NCI-H82 treated with DMSO at 0.1 percent for 48 hours (cell line): Measurements from ENCODE around the gene COL4A1.

ENCODE experiments used
- DNase-seq: peaks from one replicate; lab custom pipeline; 2025; ENCODE audit not compliant: unreplicated experiment; lab: John Stamatoyannopoulos, UW

COL4A1 gene

DNA sequence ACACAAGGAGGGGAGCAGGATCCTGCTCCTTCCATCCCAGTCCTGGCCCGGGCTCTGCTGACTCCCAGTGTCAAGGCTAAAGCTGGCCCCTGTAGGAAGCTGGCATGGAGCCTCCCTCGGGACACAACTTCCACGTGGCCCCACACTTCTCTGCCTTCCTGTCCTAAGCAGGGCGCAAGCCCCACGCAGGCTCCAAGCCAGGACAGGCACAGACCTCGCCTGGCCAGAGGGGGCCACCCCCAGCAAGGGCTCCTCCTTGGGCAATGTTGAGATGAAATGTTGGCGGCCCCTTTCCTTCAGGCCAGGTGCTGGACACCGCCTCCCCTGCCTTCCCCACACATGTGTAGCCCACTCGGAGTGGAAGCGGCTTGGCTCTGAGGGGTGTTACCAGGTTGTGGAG lies 66.6 kb downstream of the COL4A1 start:
- no peak for DNase-seq

DNA sequence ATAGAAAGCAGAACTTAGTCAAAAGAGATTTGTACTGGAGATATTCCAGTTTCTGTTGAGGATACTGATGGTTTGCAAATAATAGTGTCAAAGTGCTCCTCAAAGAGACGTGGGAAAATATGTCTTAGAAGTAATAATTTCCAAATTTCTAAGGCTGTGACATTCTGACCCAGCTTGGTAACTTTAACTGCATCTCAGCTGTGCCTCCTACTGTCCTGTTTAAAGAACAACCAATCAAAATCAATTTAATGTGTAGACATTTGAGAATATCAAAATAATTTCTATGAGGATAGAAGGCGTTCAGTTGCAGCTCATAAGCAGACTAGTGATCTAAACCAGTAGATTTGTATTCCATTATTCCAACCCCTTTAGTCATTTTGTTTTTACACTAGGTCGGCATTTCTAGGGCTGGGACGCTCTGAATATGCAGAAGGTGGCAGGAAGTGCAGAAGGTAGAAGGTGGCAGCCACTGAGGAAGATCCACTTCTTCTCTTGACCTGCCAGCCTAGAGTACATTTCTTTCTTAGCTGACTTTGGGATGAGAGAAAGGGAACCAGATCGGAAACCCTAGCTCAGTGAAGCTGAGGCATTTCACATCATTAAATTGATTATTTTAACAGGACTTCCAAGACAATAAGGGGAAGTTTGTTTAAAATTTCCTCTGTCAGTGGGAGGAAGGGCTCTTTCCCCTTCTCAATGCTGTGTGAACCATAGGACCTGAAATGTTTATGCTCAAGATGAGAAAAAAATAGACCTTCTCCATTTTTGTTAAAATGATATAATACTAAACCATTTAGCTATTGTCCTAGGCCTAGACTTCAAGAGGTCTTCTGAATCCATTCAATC lies 67.5 kb downstream of the COL4A1 start:
- no peak for DNase-seq

DNA sequence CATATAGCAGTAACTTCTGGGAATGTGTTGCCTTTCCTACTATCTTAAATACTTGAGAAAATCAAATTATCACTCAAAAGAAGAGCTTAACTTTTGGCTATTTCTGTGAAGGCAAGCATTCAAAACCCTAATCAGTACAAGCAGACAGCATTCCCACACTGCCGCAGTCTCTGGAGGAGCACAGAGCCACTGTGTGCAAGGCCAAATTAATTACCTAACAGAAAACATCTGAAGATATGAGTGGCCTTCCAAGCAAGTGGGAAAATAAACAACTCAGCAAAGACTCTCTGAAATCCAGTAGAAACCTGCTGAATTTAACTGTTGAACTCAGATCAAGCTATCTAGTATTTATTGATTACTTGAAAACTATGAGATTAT lies 68.2 kb downstream of the COL4A1 start:
- no peak for DNase-seq

DNA sequence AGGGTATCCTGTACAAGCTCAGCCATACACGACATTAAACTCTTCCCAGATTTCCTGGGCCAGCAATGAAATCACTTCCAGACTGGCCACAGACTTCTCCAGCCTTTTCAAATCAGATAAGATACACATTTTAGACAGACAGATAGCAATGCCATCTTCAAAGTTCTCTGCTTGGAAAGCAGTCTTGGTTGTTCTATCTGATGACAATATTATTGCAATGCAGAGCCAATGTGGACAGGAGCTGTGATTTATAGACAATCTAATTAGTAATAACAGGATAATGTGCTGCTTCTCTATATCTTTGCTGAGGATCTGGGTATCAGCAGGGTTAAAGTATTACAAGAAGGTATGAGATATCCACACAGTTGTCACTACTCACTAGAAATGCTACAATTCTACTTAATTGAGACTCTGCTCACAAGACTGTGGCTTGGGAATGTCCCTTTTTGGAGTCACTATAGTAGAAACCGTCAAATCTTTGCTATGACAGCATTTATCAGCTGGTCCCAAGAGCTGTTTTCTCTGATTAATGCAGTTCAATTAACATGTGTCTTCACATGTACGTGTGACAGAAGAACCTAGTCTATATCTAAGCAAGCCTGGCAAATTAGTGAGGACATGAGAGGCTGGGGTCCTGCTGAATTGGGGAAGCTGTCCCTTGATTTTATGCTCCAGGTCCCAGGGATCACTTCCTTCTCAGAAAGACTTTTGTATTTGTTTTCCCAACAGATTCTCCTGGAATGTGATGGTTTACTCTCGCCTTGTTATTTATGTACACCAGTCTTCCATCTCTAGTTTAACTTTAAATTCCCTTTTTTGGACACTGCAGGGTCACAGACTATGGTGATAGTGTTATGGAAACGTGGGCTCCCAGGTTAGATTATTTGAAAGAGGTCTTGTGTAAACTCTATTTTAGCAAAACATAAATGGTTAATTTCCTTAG lies 68.8 kb downstream of the COL4A1 start:
- DNase-seq = peak; percentile 41

DNA sequence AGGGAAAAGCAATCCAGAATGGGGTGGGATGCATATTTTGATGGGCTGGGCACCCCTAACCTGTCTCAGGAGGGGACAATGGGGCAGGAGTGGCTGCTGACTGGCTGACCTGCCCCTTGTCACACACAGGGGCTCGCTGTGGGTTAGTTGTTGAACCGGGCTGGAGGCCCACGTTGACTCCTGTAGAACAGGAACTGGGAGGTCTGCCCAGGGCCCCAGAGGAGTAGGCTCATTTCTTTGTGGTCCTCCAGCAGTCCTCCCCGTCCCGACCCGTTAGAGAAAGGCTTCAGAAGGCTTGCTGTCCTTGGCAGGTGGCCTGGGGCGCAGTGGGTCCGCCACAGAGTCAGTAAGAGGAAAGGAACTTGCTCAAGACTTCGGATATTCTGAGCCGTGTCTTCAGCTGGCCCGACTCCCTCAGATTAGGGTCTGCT lies 70.1 kb downstream of the COL4A1 start:
- DNase-seq = no peak

DNA sequence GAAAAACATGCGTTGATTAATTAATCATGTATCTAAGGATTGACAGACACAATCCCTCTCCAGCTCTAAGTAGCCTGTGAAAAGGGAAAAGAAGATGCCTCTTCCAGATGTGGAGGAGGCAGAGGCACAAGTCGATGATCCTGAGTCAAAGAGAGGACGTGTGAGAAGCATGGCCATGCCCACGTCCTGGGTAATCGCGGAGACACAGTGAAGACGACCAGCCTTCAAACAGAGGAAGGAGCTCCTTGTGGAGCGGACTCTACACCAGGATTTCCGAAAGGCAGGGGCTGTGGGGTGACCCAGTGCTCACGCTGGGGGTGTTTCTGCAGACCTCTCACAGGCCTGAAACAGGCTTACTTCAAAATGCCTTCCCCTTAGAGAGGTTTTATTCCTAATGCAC lies 70.5 kb downstream of the COL4A1 start:
- DNase-seq = no peak

DNA sequence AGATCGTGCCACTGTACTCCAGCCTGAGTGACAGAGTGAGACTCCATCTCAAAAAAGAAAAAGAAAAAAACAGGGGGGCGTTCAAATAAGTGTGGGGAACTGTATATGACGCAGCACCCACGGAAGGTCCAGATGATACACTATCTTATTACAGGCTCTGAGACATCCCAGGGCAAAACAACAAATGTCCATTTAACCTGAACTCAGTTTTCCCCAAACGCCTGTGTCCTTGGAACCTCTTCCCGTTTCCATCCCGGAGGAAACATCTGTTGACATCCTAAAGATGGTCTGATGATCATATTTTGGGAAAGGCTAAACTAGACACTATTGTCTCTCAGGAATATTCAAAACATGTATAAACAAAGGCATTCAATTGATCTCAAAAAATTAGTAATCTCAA lies 72.4 kb downstream of the COL4A1 start:
- no peak for DNase-seq

DNA sequence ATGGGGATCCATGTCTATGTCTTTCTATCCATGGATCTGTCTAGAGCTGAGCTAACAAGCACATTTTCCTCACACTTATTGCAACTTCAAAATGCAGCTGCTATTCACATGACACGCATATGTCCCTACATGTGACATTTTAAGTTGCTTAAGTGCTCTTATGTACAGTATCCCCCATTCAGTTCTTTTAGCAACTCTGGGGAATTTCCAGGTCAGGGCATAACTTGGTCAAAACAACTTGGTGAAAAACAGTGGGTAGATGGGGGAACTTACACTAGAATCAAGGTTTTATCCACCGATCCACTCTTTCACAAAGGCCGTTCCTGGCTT lies 73.0 kb downstream of the COL4A1 start:
- no peak for DNase-seq

DNA sequence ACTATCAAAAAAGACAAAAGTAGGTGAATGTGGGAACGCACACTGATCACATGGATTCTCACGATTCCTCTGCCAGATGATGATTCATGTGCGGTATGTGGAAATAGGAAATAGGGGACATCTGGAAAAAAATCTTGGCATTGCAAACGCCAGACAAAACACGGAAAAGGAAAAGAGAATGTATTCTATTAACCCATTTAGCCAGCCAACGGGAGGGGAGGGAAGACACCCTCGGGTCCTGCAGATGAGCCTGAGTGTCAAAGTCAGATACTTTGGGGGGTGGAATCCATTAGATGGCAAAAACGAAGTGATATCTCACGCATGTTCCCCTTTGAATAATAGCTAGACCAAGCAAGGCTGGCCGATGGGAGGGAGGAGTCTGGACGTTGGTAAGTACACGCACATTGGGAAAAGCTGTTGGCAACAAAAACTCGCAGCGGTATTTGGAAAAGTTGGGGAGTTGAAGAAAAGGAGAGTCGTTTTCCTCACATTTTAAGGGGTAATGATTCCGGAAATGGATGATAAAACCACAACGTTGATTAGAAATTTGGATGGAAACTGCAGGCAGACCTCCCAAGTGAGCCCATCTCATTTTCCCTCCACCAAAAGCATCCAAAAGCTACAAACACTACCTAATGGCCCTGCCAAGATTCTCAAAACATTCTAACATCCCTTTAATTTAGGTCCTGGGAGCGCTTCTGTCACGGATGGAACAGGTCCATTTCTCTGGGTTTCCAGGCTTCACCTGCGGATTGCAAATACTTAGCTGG lies 73.6 kb downstream of the COL4A1 start:
- DNase-seq = no peak

DNA sequence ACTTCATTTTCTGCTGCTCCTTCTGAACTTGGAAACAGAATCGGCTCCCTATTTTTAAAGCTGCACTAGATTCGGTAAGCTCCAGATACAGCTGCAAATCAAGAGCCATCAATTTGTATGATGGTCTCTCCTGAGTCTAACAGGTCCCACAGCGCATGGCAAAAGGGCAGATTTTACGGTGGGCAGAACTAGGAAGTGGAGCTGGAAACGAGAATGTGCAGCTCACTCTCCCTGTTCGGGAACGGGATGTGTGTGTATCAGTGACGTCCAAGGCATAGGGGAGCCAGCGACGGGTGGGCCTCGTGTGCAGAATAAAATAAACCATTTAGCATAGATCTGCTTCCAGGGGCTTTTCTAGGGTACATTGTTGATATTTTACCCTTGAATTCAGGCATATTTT lies 74.2 kb downstream of the COL4A1 start:
- DNase-seq = no peak

DNA sequence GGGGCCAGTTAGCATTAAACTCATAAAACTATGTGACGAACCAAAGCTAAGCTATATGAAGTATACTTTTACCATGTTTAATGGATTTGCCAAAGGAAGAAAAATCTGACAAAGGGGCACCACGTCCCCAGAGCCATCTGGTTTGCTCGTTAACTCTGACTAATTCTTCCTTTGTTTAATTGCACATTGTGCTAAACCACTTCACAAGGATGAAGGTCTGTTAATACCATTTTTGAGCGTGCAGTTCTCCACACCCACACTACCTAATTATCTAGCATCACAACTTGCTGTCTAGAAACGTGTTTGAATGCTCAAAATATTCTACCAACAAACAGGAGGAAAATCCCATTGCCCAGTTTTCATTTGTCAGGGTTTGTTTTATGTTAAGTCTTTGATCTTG lies 74.8 kb downstream of the COL4A1 start:
- no peak for DNase-seq

DNA sequence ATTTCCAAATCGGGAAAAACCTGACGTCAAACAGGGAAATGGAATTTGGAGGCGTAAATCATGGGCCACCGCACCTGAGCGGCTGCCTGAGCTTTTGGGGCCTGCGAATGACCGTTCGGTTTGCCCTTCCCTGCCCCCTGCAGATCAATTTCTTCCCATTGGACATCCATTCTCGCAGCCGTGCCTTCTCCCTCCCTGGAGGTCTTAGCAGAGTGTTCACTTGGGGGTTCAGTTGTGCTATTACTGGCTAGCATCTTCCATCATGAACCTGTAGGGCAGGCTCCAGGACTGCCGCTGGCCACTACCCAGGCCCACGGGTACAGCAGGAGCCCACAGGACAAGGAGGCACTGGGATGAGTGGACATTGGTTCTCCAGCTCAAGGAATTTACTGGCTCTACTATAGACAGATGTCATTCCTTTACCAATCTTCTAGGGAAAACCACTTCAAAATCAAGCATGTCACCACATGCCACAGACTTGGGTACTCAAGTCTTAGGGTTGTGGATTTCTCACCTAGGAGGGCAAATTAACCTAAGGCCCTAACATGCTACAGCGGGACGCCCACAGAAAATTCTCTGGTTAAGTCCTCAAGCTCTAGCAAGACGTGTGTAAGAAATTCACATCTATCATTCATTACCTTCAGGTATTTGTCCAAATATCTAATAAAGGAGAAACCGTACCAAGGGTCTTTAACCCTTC lies 75.5 kb downstream of the COL4A1 start:
- no peak for DNase-seq

DNA sequence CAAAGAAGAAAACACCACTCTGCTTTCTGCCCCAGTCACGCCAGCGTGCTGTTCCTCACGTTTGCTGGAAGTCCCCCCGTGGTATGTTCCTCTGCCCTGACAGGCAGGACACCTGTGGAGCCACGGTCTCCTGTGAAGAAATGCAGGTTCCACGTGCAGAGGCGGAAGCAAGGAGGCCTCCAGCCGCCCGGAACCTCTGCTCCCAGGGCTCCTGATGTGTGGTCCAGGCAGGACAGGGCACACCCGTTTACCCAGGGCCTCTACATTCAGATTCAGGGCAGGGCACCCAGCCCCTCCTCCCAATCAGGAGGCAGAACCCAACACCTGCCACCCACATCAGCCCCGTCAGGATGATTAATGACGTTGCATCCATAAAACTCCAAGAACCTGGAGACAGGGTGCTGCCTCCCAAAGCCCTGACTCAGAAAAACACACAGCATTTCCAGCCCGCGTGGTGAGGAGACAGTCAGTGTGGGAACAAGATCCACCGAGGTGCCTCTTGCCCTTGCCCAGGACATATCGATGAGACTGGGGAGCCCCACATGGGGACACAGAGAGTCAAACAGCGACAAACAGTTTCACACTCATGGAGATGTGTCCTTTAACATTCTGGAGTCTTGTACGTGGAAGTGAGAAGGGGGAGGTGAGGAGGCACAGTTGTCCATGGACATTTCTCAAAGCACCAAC lies 76.2 kb downstream of the COL4A1 start:
- DNase-seq = no peak

DNA sequence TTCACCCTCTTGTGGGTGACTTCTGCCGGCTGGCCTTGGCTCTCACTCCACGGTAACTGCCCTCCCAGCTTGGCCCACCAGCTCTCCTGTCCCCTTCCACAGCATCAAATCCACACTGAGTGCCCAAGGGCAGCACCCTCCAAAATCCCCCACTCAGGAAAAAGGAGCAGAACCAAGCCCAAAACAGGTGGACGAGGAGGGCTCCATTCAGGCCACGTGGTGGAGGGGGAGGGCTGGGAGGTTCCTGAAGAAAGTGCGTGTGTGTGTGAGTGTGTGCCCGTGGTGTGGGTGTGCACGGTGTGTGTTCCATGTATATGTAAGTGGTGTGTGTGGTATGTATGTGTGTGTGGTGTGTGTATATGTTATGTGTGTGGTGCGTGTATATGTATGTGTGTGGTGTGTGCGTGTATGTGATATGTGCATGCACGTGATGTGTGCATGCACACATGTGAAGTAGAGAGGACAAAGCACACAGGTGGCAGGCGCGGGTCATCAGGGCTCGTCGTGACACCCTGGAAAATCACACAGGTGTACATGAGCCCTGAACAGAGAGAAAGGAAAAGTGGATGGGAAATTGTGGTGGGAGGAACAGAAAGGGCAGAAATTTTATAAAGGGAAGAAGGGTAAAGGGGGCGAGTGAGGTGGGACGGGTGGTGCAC lies 76.9 kb downstream of the COL4A1 start:
- DNase-seq = no peak

DNA sequence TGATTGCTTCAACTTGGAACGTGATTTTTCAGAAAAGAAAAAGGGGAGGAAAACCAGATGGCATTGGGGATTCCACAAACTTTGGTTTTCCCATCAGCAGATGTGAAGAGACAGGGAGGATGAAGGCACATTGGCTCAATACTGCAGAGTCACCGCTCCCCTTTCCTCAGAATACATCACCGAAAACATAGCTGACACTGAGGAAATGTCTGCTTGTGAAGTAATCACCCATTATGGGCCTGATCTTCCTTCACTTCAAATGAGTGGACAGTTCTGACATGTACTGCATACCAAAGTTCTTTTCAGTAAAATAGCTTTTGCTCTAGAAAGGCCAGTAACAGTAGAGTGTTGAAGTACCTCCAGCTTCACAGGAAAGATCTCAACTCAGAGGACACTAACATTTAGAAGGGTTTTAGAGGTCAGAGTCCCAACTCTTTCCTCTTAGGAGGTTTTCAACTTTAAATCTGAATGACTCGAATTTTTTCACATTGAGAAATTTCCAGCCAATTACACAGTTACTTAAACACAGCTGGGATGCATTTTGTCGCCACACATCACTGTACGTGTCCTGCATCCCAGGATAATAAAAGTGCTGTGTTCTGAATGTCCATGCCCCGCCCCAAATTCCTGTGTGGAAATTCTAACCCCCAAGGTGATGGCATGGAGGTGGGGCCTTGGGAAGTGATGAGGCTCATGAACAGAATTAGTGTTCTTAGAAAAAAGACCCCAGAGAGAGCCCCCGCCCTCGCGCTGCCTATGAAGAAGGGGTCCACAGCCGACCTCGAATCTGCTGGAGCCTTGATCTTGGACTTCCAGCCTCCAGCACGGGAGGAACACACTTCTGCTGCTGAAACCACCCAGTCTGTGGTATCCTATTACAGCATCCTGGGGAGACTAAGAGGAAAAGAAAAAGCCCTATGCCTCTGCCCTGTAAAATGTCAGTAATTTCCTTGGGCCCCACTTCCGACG lies 77.7 kb downstream of the COL4A1 start:
- DNase-seq = no peak

DNA sequence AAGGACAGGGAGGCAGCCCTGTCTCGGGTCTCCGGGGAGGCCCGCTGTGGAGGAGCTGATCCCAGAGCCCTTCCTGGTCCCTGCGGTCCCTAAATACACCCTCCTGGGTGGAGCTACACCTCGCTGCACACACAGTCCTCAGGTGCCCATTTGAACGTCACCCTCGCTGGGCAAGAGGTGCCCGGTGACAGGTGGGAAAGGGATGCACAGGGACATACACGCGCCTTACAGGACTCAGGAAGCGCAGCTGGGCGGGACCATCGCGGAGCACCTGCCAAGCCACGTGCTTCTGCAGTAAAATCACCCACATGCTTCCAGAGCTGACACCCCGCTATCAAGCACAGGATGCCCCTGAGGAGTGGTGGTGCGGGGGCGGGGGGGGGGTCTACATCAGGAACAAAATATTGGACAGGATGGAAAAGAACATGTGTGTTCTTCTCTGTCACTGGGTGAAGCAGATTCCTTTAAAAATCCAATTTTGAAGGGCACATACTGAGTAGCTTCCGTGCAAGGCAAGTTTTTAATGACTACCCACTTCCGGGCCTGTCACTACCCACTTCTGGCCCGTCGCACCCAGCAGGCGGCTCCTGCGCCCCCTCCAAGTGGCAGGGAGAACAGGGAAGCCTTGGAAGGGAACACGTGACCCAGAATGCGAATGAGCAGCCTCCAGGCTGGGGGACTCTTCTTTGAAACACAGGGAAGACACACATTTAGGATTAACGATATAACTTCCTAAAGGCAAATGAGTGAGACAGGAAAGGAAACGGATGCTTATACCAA lies 78.9 kb downstream of the COL4A1 start:
- no peak for DNase-seq

DNA sequence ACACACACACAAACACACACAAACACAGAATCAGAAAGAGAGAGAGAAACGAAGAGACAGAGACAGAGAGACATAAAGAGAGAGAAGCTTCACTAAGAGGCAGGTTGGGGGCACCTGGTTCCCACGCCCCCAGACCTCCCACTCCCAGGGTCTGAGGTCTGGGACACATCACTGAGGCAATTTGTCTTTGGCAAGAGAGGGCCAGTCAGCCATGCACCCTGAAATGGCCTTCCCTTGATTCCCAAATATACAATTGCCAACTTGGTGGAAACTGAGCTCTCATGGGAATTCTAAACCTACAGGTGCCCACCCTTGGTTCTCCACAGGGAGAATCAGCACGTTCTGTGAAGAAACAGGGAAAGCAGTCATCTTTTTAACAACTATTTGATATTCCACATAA lies 79.5 kb downstream of the COL4A1 start:
- DNase-seq = no peak
